H9 (cell line): ENCODE data around the gene BCL2L15. TPM values are rescaled to one million over a fixed set of nuclear protein-coding genes. Genes with fewer than 3 reads are reported as not detected.

Source experiments
- DNase-seq: peaks from one replicate; pipeline ENCODE4 v3.0.0-alpha.2; 2017
- H2AFZ ChIP-seq: one replicate; pipeline ENCODE4 v1.6.1; 2013; ENCODE audit warnings: mild to moderate bottlenecking, low read length, control low read depth, moderate library complexity
- H2AK5ac ChIP-seq: 2 replicates; pipeline ENCODE4 v1.6.1; 2013; ENCODE audit warnings: low read length, control low read depth, mixed read lengths; ENCODE audit not compliant: insufficient read length
- H2BK120ac ChIP-seq: one replicate; pipeline ENCODE4 v1.6.1; 2013; ENCODE audit warnings: low read depth, mild to moderate bottlenecking, low read length, control low read depth, inconsistent platforms; ENCODE audit not compliant: poor library complexity, severe bottlenecking
- H2BK12ac ChIP-seq: 2 replicates; pipeline ENCODE4 v1.6.1; 2013; ENCODE audit warnings: low read length, control low read depth, mixed read lengths, low read depth; ENCODE audit not compliant: insufficient read length
- H2BK15ac ChIP-seq: 2 replicates; pipeline ENCODE4 v1.6.1; 2013; ENCODE audit warnings: low read depth, low read length, control low read depth
- H2BK20ac ChIP-seq: one replicate; pipeline ENCODE4 v1.6.1; 2013; ENCODE audit warnings: low read depth, mild to moderate bottlenecking, low read length, control low read depth, inconsistent platforms; ENCODE audit not compliant: poor library complexity, severe bottlenecking
- H2BK5ac ChIP-seq: 2 replicates; pipeline ENCODE4 v1.6.1; 2013; ENCODE audit warnings: low read length, control low read depth, mixed read lengths; ENCODE audit not compliant: insufficient read length
- H3K14ac ChIP-seq: 2 replicates; pipeline ENCODE4 v1.6.1; 2013; ENCODE audit warnings: low read length, control low read depth; ENCODE audit not compliant: insufficient read depth
- H3K18ac ChIP-seq: 2 replicates; pipeline ENCODE4 v1.6.1; 2013; ENCODE audit warnings: low read depth, mild to moderate bottlenecking, mixed read lengths, low read length, control low read depth; ENCODE audit not compliant: insufficient read length
- H3K23ac ChIP-seq: 2 replicates; pipeline ENCODE4 v1.6.1; 2013; ENCODE audit warnings: low read length, control low read depth, mixed read lengths, low read depth; ENCODE audit not compliant: insufficient read length
- H3K23me2 ChIP-seq: 2 replicates; pipeline ENCODE4 v1.6.1; 2013; ENCODE audit warnings: low read depth, mild to moderate bottlenecking, mixed read lengths, low read length, control low read depth; ENCODE audit not compliant: insufficient read length, poor library complexity, severe bottlenecking
- H3K27ac ChIP-seq: 2 replicates; pipeline ENCODE4 v1.5.1; 2013; ENCODE audit warnings: low read length, control low read depth, mixed read lengths, low read depth; ENCODE audit not compliant: insufficient read length
- H3K27me3 ChIP-seq: 2 replicates; pipeline ENCODE4 v1.6.1; 2013; ENCODE audit warnings: low read length, control low read depth, inconsistent platforms; ENCODE audit not compliant: insufficient read depth
- H3K4ac ChIP-seq: 2 replicates; pipeline ENCODE4 v1.6.1; 2013; ENCODE audit warnings: low read depth, mild to moderate bottlenecking, control low read depth, inconsistent platforms, low read length, moderate library complexity
- H3K4me1 ChIP-seq: 2 replicates; pipeline ENCODE4 v1.6.1; 2013; ENCODE audit warnings: low read length, control low read depth, inconsistent platforms; ENCODE audit not compliant: insufficient read depth
- H3K4me2 ChIP-seq: 2 replicates; pipeline ENCODE4 v1.6.1; 2013; ENCODE audit warnings: low read length, control low read depth, mixed read lengths; ENCODE audit not compliant: insufficient read length, insufficient read depth
- H3K56ac ChIP-seq: 2 replicates; pipeline ENCODE4 v1.6.1; 2013; ENCODE audit warnings: low read depth, mild to moderate bottlenecking, mixed read lengths, low read length, control low read depth; ENCODE audit not compliant: insufficient read length
- H3K79me1 ChIP-seq: 2 replicates; pipeline ENCODE4 v1.6.1; 2013; ENCODE audit warnings: low read depth, mild to moderate bottlenecking, moderate library complexity, low read length, control low read depth, inconsistent platforms; ENCODE audit not compliant: insufficient read depth, poor library complexity, severe bottlenecking
- H3K79me2 ChIP-seq: 2 replicates; pipeline ENCODE4 v1.6.1; 2013; ENCODE audit warnings: low read length, control low read depth, inconsistent platforms; ENCODE audit not compliant: insufficient read depth
- H3K9ac ChIP-seq: 2 replicates; pipeline ENCODE4 v1.6.1; 2013; ENCODE audit warnings: low read length, control low read depth, mixed read lengths; ENCODE audit not compliant: insufficient read length; ENCODE audit errors: extremely low read depth
- H3K9me3 ChIP-seq: one replicate; pipeline ENCODE4 v1.6.1; 2013; ENCODE audit warnings: low read depth, low read length, inconsistent platforms; ENCODE audit not compliant: control insufficient read depth
- H3T11ph ChIP-seq: one replicate; pipeline ENCODE4 v1.6.1; 2013; ENCODE audit warnings: mild to moderate bottlenecking, low read length, control low read depth, inconsistent platforms
- H4K20me1 ChIP-seq: one replicate; pipeline ENCODE4 v1.6.1; 2013; ENCODE audit not compliant: control insufficient read depth, insufficient read length, insufficient read depth
- H4K5ac ChIP-seq: 2 replicates; pipeline ENCODE4 v1.6.1; 2013; ENCODE audit warnings: low read depth, mild to moderate bottlenecking, mixed read lengths, low read length, control low read depth; ENCODE audit not compliant: insufficient read length
- H4K8ac ChIP-seq: replicated peaks from 2 replicates; pipeline ENCODE4 v1.6.1; 2013; ENCODE audit warnings: low read length, control low read depth, mixed read lengths, low read depth; ENCODE audit not compliant: insufficient read length
- H4K91ac ChIP-seq: 2 replicates; pipeline ENCODE4 v1.6.1; 2013; ENCODE audit warnings: low read depth, mild to moderate bottlenecking, moderate library complexity, mixed read lengths, low read length, control low read depth; ENCODE audit not compliant: insufficient read length
- H3K27ac Mint-ChIP-seq, 3 experiments: 2 replicates in 2 of 3; 3 replicates in 1 of 3; pipeline ENCODE4 v1.8.0; 2020 to 2021; ENCODE audit warnings: mixed read lengths in 3 of 3, mild to moderate bottlenecking in 1 of 3, moderate library complexity in 1 of 3
- H3K27me3 Mint-ChIP-seq: 2 replicates; pipeline ENCODE4 v1.8.0; 2021; ENCODE audit warnings: low read depth, mild to moderate bottlenecking, moderate library complexity, mixed read lengths
- H3K36me3 Mint-ChIP-seq, 3 experiments: 2 replicates in 2 of 3; 3 replicates in 1 of 3; pipeline ENCODE4 v1.8.0; 2020 to 2021; ENCODE audit warnings: low read depth in 3 of 3, mixed read lengths in 3 of 3; ENCODE audit not compliant: insufficient read depth in 1 of 3
- H3K4me1 Mint-ChIP-seq, 2 experiments: 2 replicates each; pipeline ENCODE4 v1.8.0; 2020; ENCODE audit warnings: mixed read lengths in 2 of 2
- H3K4me3 Mint-ChIP-seq, 2 experiments: 2 replicates in 1 of 2; 3 replicates in 1 of 2; pipeline ENCODE4 v1.8.0; 2020 to 2021; ENCODE audit warnings: mild to moderate bottlenecking in 2 of 2, mixed read lengths in 2 of 2, moderate library complexity in 1 of 2
- H3K9me3 Mint-ChIP-seq, 2 experiments: 2 replicates in 1 of 2; 3 replicates in 1 of 2; pipeline ENCODE4 v1.8.0; 2020; ENCODE audit warnings: mild to moderate bottlenecking in 2 of 2, mixed read lengths in 2 of 2, moderate library complexity in 1 of 2
- CTCF ChIP-seq: fragments of 200-600 bp; sonication (generic); conservative IDR thresholded peaks from 3 replicates; pipeline ENCODE4 v1.8.0; 2021; ENCODE audit warnings: antibody characterized with exemption, mild to moderate bottlenecking
- WGBS: extraction: QIAGEN DNeasy Blood & Tissue Kit; methylation state at CpG from one replicate; pipeline ENCODE4 v1.1.7; 2013; ENCODE audit warnings: missing lambda C conversion rate, low lambda C conversion rate, mixed read lengths; ENCODE audit not compliant: insufficient read length; ENCODE audit errors: extremely low coverage; 5-methylcytosine and 5-hydroxymethylcytosine counted together
- total RNA-seq: library from RNA; stranded (reverse); gene quantifications from 2 replicates; pipeline ENCODE4 v1.2.1, GENCODE V29; 2021

Gene BCL2L15
- total RNA-seq, 1 experiment from 2014 or later = 0.22 TPM

- Histone ChIP-seq H3K4me1 (no peaks in the 10 kb centered on the region), H3K9me3 (no peaks in the 10 kb centered on the region), H3T11ph (no peak overlapping the region), H3K56ac (no peak overlapping the region), H2BK120ac (no peak overlapping the region), H2BK12ac (no peak overlapping the region), H2AK5ac (no peak overlapping the region), H3K27me3 (no peaks in the 10 kb centered on the region), H3K23ac (no peak overlapping the region), H3K14ac (no peak overlapping the region), H3K9ac (no peak overlapping the region), H4K8ac (no peak overlapping the region), H3K18ac (no peak overlapping the region), H4K20me1 (no peaks in the 10 kb centered on the region), H3K23me2 (no peaks in the 10 kb centered on the region), H3K79me1 (no peaks in the 10 kb centered on the region), H3K4ac (no peak overlapping the region), H2BK5ac (no peak overlapping the region), H3K4me2 (no peak overlapping the region), H4K91ac (no peak overlapping the region), H2BK15ac (no peak overlapping the region), H2AFZ (no peak overlapping the region), H2BK20ac (no peak overlapping the region), H4K5ac (no peak overlapping the region), H3K79me2 (no peaks in the 10 kb centered on the region), H3K27ac (no peak overlapping the region)
- WGBS = no CpG with 5 or more reads among the region's 8 CpGs
- H3K4me3 Mint-ChIP-seq = no peak overlapping the region
- H3K9me3 Mint-ChIP-seq = no peaks in the 10 kb centered on the region
- DNase-seq = no peak
- H3K27ac Mint-ChIP-seq = no peak overlapping the region
- TF ChIP-seq CTCF = no peak
- H3K36me3 Mint-ChIP-seq = peaks cover 2 to 31% (median 21%) of the 10 kb centered on the region in 3 experiments; a peak in 4 of 7 replicates
- H3K4me1 Mint-ChIP-seq = no peaks in the 10 kb centered on the region
- H3K27me3 Mint-ChIP-seq = no peaks in the 10 kb centered on the region
These were observed 8.6 kb upstream of the BCL2L15 start for GRCh38 chr1:113895961-113896360.
